Lower lobe of right lung (tissue), 2 donors: ENCODE data around the gene ZNF24. TPM values are rescaled to one million over a fixed set of nuclear protein-coding genes. Genes with fewer than 3 reads are reported as not detected.
A peak's percentile ranks its signal among the peaks of the same experiment; 100 is the strongest.

ENCODE experiments used
- ATAC-seq, 2 donors: fragments of 200-7000 bp; cut with Tn5 transposase; one replicate each; pipeline ENCODE4 v1.9.1; 2020 to 2022; ENCODE audit warnings: mild to moderate bottlenecking in 2 of 2, moderate library complexity in 2 of 2
- DNase-seq: peaks from one replicate; pipeline ENCODE4 v3.0.0-alpha.2; 2020
- H3K27ac ChIP-seq: fragments of 200-600 bp; one replicate; pipeline ENCODE4 v1.8.0; 2022
- H3K27me3 ChIP-seq: fragments of 200-600 bp; one replicate; pipeline ENCODE4 v1.8.0; 2022; ENCODE audit warnings: low read depth
- H3K36me3 ChIP-seq: fragments of 200-600 bp; one replicate; pipeline ENCODE4 v1.8.0; 2022; ENCODE audit warnings: mild to moderate bottlenecking
- H3K4me1 ChIP-seq: fragments of 200-600 bp; one replicate; pipeline ENCODE4 v1.8.0; 2022
- H3K4me3 ChIP-seq: fragments of 200-600 bp; one replicate; pipeline ENCODE4 v1.8.0; 2022; ENCODE audit warnings: mild to moderate bottlenecking
- H3K9me3 ChIP-seq: fragments of 200-600 bp; one replicate; pipeline ENCODE4 v1.8.0; 2022
- intact Hi-C: fragments of 100-400 bp; cut with DNase I; formaldehyde crosslinking; loops from one replicate; pipeline ENCODE4 v1.11.0; 2022
- total RNA-seq: library from RNA; stranded (reverse); fragmentation: NEBNext Ultra II Directional; extraction: Animal tissue kit (Norgen Biotek cat#: 25700); gene quantifications from one replicate; pipeline ENCODE4 v1.2.1, GENCODE V29; 2021
- TF ChIP-seq, protein P1 (sequence below): fragments of 200-600 bp; IDR thresholded peaks from one replicate; pipeline ENCODE4 v1.8.0; 2022; ENCODE audit warnings: antibody characterized with exemption, mild to moderate bottlenecking
- donor health status: DM: no; HTN: yes; CAD: no; lungs with severe emphysema.

Gene ZNF24
- total RNA-seq, 1 donor from 2014 or later: 51.8 TPM

GRCh38 chr18:35387152-35387571, 42.9 kb upstream of the ZNF24 start:
- H3K27me3 ChIP-seq: peaks cover 5% of the 10 kb centered on the region
- H3K4me3 ChIP-seq: no peak overlapping the region
- H3K4me1 ChIP-seq: peaks cover 7% of the 10 kb centered on the region
- DNase-seq: no peak
- H3K9me3 ChIP-seq: no peaks in the 10 kb centered on the region
- ATAC-seq: peak; percentile 75 to 79
- TF ChIP-seq, protein P1, sequence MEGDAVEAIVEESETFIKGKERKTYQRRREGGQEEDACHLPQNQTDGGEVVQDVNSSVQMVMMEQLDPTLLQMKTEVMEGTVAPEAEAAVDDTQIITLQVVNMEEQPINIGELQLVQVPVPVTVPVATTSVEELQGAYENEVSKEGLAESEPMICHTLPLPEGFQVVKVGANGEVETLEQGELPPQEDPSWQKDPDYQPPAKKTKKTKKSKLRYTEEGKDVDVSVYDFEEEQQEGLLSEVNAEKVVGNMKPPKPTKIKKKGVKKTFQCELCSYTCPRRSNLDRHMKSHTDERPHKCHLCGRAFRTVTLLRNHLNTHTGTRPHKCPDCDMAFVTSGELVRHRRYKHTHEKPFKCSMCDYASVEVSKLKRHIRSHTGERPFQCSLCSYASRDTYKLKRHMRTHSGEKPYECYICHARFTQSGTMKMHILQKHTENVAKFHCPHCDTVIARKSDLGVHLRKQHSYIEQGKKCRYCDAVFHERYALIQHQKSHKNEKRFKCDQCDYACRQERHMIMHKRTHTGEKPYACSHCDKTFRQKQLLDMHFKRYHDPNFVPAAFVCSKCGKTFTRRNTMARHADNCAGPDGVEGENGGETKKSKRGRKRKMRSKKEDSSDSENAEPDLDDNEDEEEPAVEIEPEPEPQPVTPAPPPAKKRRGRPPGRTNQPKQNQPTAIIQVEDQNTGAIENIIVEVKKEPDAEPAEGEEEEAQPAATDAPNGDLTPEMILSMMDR: no peak
- no peak overlapping the region for H3K27ac ChIP-seq
- H3K36me3 ChIP-seq: no peaks in the 10 kb centered on the region
- intact Hi-C loops: no loop called here

GRCh38 chr18:35386600-35387100, 42.4 kb upstream of the ZNF24 start:
- peak; percentile 86 to 89 for ATAC-seq
- TF ChIP-seq, protein P1: peak; percentile 85
- Histone ChIP-seq H3K27me3 (peaks cover 5% of the 10 kb centered on the region), H3K9me3 (no peaks in the 10 kb centered on the region), H3K4me1 (peaks cover 7% of the 10 kb centered on the region), H3K4me3 (no peak overlapping the region), H3K36me3 (no peaks in the 10 kb centered on the region), H3K27ac (no peak overlapping the region)
- intact Hi-C loops: no loop called here
- peak; percentile 59 for DNase-seq

DNA sequence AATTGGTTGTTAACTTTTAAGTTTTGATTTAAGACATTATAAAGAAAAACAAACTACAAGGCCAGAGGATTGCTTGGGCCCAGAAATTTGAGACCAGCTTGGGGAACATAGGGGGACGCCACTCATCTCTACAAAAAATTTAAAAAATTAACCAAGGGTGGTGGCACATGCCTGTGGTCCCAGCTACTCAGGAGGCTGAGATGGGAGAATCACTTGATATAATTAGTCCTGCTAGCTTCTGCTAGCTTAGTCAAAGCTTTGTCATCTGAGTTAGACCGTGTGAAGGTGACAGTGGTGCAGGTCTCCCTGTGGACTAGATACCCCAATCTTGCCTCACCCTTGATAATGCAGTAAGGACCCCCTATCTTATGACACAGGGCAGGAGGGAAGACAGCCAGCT, 38.9 kb upstream of the ZNF24 start:
- Histone ChIP-seq H3K36me3 (no peaks in the 10 kb centered on the region), H3K4me1 (peaks cover 7% of the 10 kb centered on the region), H3K9me3 (no peaks in the 10 kb centered on the region), H3K27me3 (peaks cover 5% of the 10 kb centered on the region), H3K27ac (no peak overlapping the region), H3K4me3 (no peak overlapping the region)
- TF ChIP-seq, protein P1: no peak
- intact Hi-C loops: no loop called here
- DNase-seq (no peak), ATAC-seq (no peak)

DNA sequence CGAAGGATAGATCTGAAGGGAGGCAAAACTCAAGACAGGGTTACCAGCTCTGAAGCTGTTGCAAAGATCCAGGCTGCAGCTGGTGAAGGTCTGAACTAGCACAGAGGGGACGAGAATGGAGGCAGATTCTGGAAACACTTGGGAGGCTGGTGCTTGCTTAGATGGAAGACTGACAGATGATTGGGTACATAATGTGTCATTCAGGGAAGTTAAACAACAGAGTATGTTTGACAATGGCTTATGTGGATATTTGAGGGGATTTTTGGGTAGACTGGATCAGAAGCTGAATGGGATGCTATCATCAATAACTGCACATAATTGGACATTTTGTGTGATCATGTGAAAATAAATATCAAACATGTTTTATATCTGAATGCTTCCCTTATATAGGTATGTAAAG, 35.2 kb upstream of the ZNF24 start:
- H3K27me3 ChIP-seq: no peaks in the 10 kb centered on the region
- intact Hi-C loops: no loop called here

GRCh38 chr18:35378574-35378896, 34.3 kb upstream of the ZNF24 start:
- TF ChIP-seq, protein P1: no peak
- Histone ChIP-seq H3K4me1 (peaks cover 12% of the 10 kb centered on the region), H3K27ac (no peak overlapping the region), H3K9me3 (no peaks in the 10 kb centered on the region), H3K4me3 (no peak overlapping the region), H3K36me3 (no peaks in the 10 kb centered on the region), H3K27me3 (no peaks in the 10 kb centered on the region)
- DNase-seq (no peak), ATAC-seq (no peak)
- intact Hi-C loops: no loop called here

More for the DNA sequence above, 35.2 kb upstream of the ZNF24 start:
- peaks cover 12% of the 10 kb centered on the region for H3K4me1 ChIP-seq
- ATAC-seq: no peak
- H3K9me3 ChIP-seq: no peaks in the 10 kb centered on the region
- no peaks in the 10 kb centered on the region for H3K36me3 ChIP-seq
- no peak for DNase-seq
- no peak overlapping the region for H3K27ac ChIP-seq
- TF ChIP-seq, protein P1: no peak
- no peak overlapping the region for H3K4me3 ChIP-seq
